GM19023 (cell line): Measurements from ENCODE around the gene PKD2L1.
"Not testable (repeated sequence)": the region's sequence is repeated elsewhere in the genome, so short reads cannot be mapped to it uniquely, and the experiment has no call there.

Source experiments
- ATAC-seq: cut with Tn5 transposase; IDR thresholded peaks from one replicate; pipeline ENCODE4 v1.9.1; 2021; ENCODE audit warnings: mild to moderate bottlenecking, moderate library complexity; ENCODE audit not compliant: unreplicated experiment

The PKD2L1 gene

GRCh38 chr10:100330079-100330478, at the start of gene PKD2L1:
Gene PKD2L1, minus strand, starts transcription at chr10:100330228. Its CDS starts 125 bp downstream, at chr10:100330103.
- ATAC-seq: no peak

- ATAC-seq: no peak
Observed at GRCh38 chr10:100377830-100378229, 47.8 kb upstream of the PKD2L1 start.

- ATAC-seq: not testable (repeated sequence)
Observed at GRCh38 chr10:100376656-100377055, 46.6 kb upstream of the PKD2L1 start.

GRCh38 chr10:100374677-100375353, 44.8 kb upstream of the PKD2L1 start:
- ATAC-seq: not testable (repeated sequence)

GRCh38 chr10:100374200-100374655, 44.2 kb upstream of the PKD2L1 start:
- ATAC-seq: no peak

- ATAC-seq: peak; percentile 98
Observed at GRCh38 chr10:100373298-100374199, 43.5 kb upstream of the PKD2L1 start.

- ATAC-seq: no peak
Observed at GRCh38 chr10:100372415-100373297, 42.6 kb upstream of the PKD2L1 start.

GRCh38 chr10:100371482-100372027, 41.5 kb upstream of the PKD2L1 start:
- ATAC-seq: no peak

- no peak for ATAC-seq
Observed at GRCh38 chr10:100370714-100371481, 40.9 kb upstream of the PKD2L1 start.

GRCh38 chr10:100368721-100369120, 38.7 kb upstream of the PKD2L1 start:
- ATAC-seq: no peak

- no peak for ATAC-seq
Observed at GRCh38 chr10:100364735-100365391, 34.8 kb upstream of the PKD2L1 start.

GRCh38 chr10:100364175-100364574, 34.1 kb upstream of the PKD2L1 start:
- ATAC-seq: no peak

GRCh38 chr10:100362570-100363496, 32.8 kb upstream of the PKD2L1 start:
- no peak for ATAC-seq

- ATAC-seq: no peak
Observed at GRCh38 chr10:100360234-100360633, 30.2 kb upstream of the PKD2L1 start.

GRCh38 chr10:100359529-100360150, 29.6 kb upstream of the PKD2L1 start:
- ATAC-seq: no peak

- ATAC-seq: no peak
Observed at GRCh38 chr10:100359030-100359432, 29.0 kb upstream of the PKD2L1 start.

GRCh38 chr10:100357059-100357858, 27.2 kb upstream of the PKD2L1 start:
- ATAC-seq: no peak
